ENCODE data around the gene PMF1. TPM values are rescaled to one million over a fixed set of nuclear protein-coding genes. Genes with fewer than 3 reads are reported as not detected.
A peak's percentile ranks its signal among the peaks of the same experiment; 100 is the strongest.

Gene PMF1
- 89.0 and 94.7 TPM in 2 replicates for total RNA-seq (2016; rRNA removed; fragmentation: Illumina TruSeq; extraction: Trizol)
- total RNA-seq (2016; cell fraction: cytosol; rRNA removed; fragmentation: Illumina TruSeq; extraction: Trizol; ENCODE audit: low read depth), result 17.5 TPM in 2 replicates
- total RNA-seq (2016; cell fraction: insoluble cytoplasmic fraction; rRNA removed; fragmentation: Illumina TruSeq; extraction: Trizol), result 82.4 and 93.0 TPM in 2 replicates
- total RNA-seq (2016; cell fraction: membrane; rRNA removed; fragmentation: Illumina TruSeq; extraction: Trizol), result 27.4 and 27.7 TPM in 2 replicates
- 33.3 and 36.6 TPM in 2 replicates for total RNA-seq (2016; cell fraction: nucleus; rRNA removed; fragmentation: Illumina TruSeq; extraction: Trizol)
- 68.4 and 72.5 TPM in 2 replicates for polyA plus RNA-seq (2011; rRNA removed)
- 86.5 and 119 TPM in 2 replicates for polyA plus RNA-seq (2011; cell fraction: cytosol; rRNA removed)
- polyA plus RNA-seq (2011; cell fraction: nucleus; rRNA removed), result 48.8 and 52.9 TPM in 2 replicates
- polyA plus RNA-seq (2012), result 33.5 and 43.4 TPM in 2 replicates
- polyA plus RNA-seq (2016; cell fraction: cytosol; fragmentation: Illumina TruSeq; extraction: Trizol; ENCODE audit: low read depth), result 18.9 and 20.7 TPM in 2 replicates
- 86.3 and 93.3 TPM in 2 replicates for polyA plus RNA-seq (2016; cell fraction: insoluble cytoplasmic fraction; fragmentation: Illumina TruSeq; extraction: Trizol; ENCODE audit: low read depth)
- polyA plus RNA-seq (2016; cell fraction: membrane; fragmentation: Illumina TruSeq; extraction: Trizol; ENCODE audit: low read depth), result 23.3 and 27.3 TPM in 2 replicates
- 65.7 and 78.3 TPM in 2 replicates for polyA plus RNA-seq (2016; cell fraction: nucleus; fragmentation: Illumina TruSeq; extraction: Trizol; ENCODE audit: insufficient read depth, low read depth)
- 42.8 and 60.1 TPM in 2 replicates for polyA minus RNA-seq (2011; rRNA and poly(A)+ RNA removed; ENCODE audit: low replicate concordance)
- 14.4 and 17.2 TPM in 2 replicates for polyA minus RNA-seq (2011; cell fraction: cytosol; rRNA and poly(A)+ RNA removed)
- polyA minus RNA-seq (2011; cell fraction: nucleus; rRNA and poly(A)+ RNA removed), result 15.6 and 15.8 TPM in 2 replicates
- percentile 71 among the genes with signal in this experiment for Bru-seq, nascent RNA
- percentile 95 among the genes with signal in this experiment for BruChase-seq, experiment 1, labeled RNA remaining after a 6-hour chase
- percentile 89 among the genes with signal in this experiment for BruChase-seq, experiment 2, labeled RNA remaining after a 2-hour chase
- long read RNA-seq, experiment 1, transcript PMF1-202 (5 exons, 1,068 nt), result major isoform, 84 of 101 reads
- long read RNA-seq, experiment 1, partial matches to known transcripts, result 6 of 101 reads
- long read RNA-seq, experiment 1, other reads (novel, unspliced or antisense), result 9 of 101 reads
- long read RNA-seq, experiment 2, transcript PMF1-202 (5 exons, 1,068 nt), result major isoform, 70 of 103 reads
- long read RNA-seq, experiment 2, partial matches to known transcripts, result 9 of 103 reads
- long read RNA-seq, experiment 2, other reads (novel, unspliced or antisense), result 23 of 103 reads

- BruUV-seq (replicated peaks), result TSS peak; percentile 84
- FAIRE-seq (no peak), DNase-seq (ENCODE audit: low spot score) (peak; percentile 92), ATAC-seq (peak; percentile 98)
- Histone ChIP-seq H3K4me2 (ENCODE audit: low read depth, low read length) (peak within 1 kb of the TSS; percentile 93), H3K79me2 (ENCODE audit: insufficient read depth, low read length) (peaks cover 28% of the 10 kb centered on the region), H3K27ac (ENCODE audit: extremely low read length, insufficient read depth, low read length) (peak within 1 kb of the TSS; percentile 99), H3K36me3 (replicated peaks in 1 of 2; ENCODE audit: control insufficient read depth in 1 of 2, insufficient read depth in 2 of 2, low read length in 2 of 2) (peaks cover 7 to 34% of the 10 kb centered on the region in 2 experiments), H4K20me1 (ENCODE audit: insufficient read depth, low read length) (no peaks in the 10 kb centered on the region), H3K27me3 (ENCODE audit: control insufficient read depth in 1 of 2, insufficient read depth in 2 of 2, low read length in 2 of 2) (no peaks in the 10 kb centered on the region; a peak in 1 of 5 replicates), H2AFZ (ENCODE audit: low read length) (peak within 1 kb of the TSS; percentile 91), H3K9me3 (ENCODE audit: low read length) (no peaks in the 10 kb centered on the region), H3K9ac (ENCODE audit: insufficient read depth, low read depth, low read length) (peak within 1 kb of the TSS; percentile 97), H3K4me3 (replicated peaks in 1 of 3; ENCODE audit: insufficient read depth in 1 of 3, low read depth in 2 of 3, low read length in 3 of 3) (peak within 1 kb of the TSS; percentile 75 to 88 (median 82)), H3K4me1 (ENCODE audit: insufficient read depth, low read length) (peaks cover 36% of the 10 kb centered on the region)
- ChIA-PET CTCF (ENCODE audit: low intra/inter-chr PET ratio, low total read pairs) (interaction anchor here (0.8 kb wide), 1 partner anchor 20 kb away, joined by 3 read pairs; no protein-coding TSS in a partner anchor), POLR2A (interaction anchor here (0.8 to 3.0 kb wide), 36 partner anchors 10 to 354 kb away, joined by 3 to 61 read pairs (median 6); partner anchors contain the start of genes KHDC4, MEF2D, PAQR6 and SLC25A44)
- WGBS (ENCODE audit: low lambda C conversion rate), result 2% methylated on average over 35 of the region's 61 CpGs
- intact Hi-C loops (cut with micrococcal nuclease; ENCODE audit: unreplicated experiment) (no loop called here), in situ Hi-C loops (cut with HindIII; ENCODE audit: extremely low pct_ligation_motif_present, low pct_unique_long_range_greater_than_20kb) (no loop called here)
- peak; percentile 88 for TF ChIP-seq MTA1 (CRISPR knock-in tag; IDR thresholded peaks at IDR 0.05; ENCODE audit: borderline replicate concordance)
- TF ChIP-seq FOXK2 (IDR thresholded peaks at IDR 0.05), result no peak
- 0 out of 2 replicates have a peak, but pooled peaks have one; percentile 26 for TF ChIP-seq ATF2 (CRISPR knock-in tag; IDR thresholded peaks at IDR 0.05)
- TF ChIP-seq KMT2A (CRISPR knock-in tag; IDR thresholded peaks at IDR 0.05), result peak; percentile 88; the same call in 1 of the 2 replicates
- peak; percentile 59; the same call in 1 of the 2 replicates for TF ChIP-seq PCBP1 (IDR thresholded peaks at IDR 0.05; ENCODE audit: borderline replicate concordance, low read depth, low read length)
- no peak for TF ChIP-seq ZNF737 (CRISPR knock-in tag; IDR thresholded peaks at IDR 0.05; ENCODE audit: borderline replicate concordance)
- no peak for TF ChIP-seq HIC2 (CRISPR knock-in tag; IDR thresholded peaks at IDR 0.05; ENCODE audit: low read depth)
- TF ChIP-seq ZBED4 (CRISPR knock-in tag; IDR thresholded peaks at IDR 0.05; ENCODE audit: borderline replicate concordance), result peak; percentile 55; the same call in 1 of the 2 replicates
- peak; percentile 97 for TF ChIP-seq AGO2 (optimal IDR thresholded peaks at IDR 0.05; ENCODE audit: low read depth, low read length)
These were observed at the start of gene PMF1 for GRCh38 chr1:156212833-156213643. PMF1 (plus strand) TSS chr1:156213007; CDS start chr1:156213016, 9 bp downstream.

Data from HepG2 (cell line).